B cell (primary cell): ENCODE results near the gene NBEA. TPM values are rescaled to one million over a fixed set of nuclear protein-coding genes. Genes with fewer than 3 reads are reported as not detected.

Experiments used
- ATAC-seq: fragments of 200-7000 bp; cut with Tn5 transposase; one replicate; pipeline ENCODE4 v1.10.0; 2021; ENCODE audit warnings: low read depth, mild to moderate bottlenecking, moderate number of reproducible peaks, moderate library complexity
- CTCF ChIA-PET: fragments of 350-600 bp; sonication (Branson Sonifier 250); formaldehyde crosslinking; loops from one replicate; lab custom pipeline; 2021; ENCODE audit warnings: antibody characterized with exemption, inconsistent platforms; lab: Charles Lee
- POLR2A ChIA-PET: fragments of 350-600 bp; sonication (Branson Sonifier 250); formaldehyde crosslinking; loops from one replicate; lab custom pipeline; 2021; ENCODE audit warnings: antibody characterized with exemption; lab: Charles Lee
- DNase-seq: peaks from one replicate; pipeline ENCODE4 v3.0.0; 2013
- H2AFZ ChIP-seq: 2 replicates; pipeline ENCODE4 v1.6.1; 2012; ENCODE audit warnings: mild to moderate bottlenecking, low read depth, low read length; ENCODE audit not compliant: insufficient read depth, poor library complexity, severe bottlenecking
- H3K27ac ChIP-seq, 2 donors: 1 replicate in 1 of 2; 2 replicates in 1 of 2; pipeline ENCODE4 v1.5.1; 2012 to 2013; ENCODE audit warnings: low read length in 2 of 2, mild to moderate bottlenecking in 2 of 2, moderate library complexity in 1 of 2
- H3K27me3 ChIP-seq, 4 experiments: fragments of 200-600 bp in 1 of 4; sonication (generic) in 1 of 4; replicated peaks in 1 of 4; 1 replicate in 2 of 4; 2 replicates in 2 of 4; pipeline versions ENCODE4 v1.6.1 to v1.7.0; 2013 to 2016; ENCODE audit warnings: low read length in 3 of 4, mild to moderate bottlenecking in 2 of 4, mixed read lengths in 1 of 4, moderate library complexity in 1 of 4; ENCODE audit not compliant: insufficient read depth in 4 of 4, control insufficient read depth in 3 of 4; ENCODE audit errors: control extremely low read depth in 1 of 4
- H3K36me3 ChIP-seq, 2 experiments: replicated peaks in 1 of 2; 1 replicate in 1 of 2; 2 replicates in 1 of 2; pipeline versions ENCODE4 v1.6.1 to v1.7.1; 2013; ENCODE audit warnings: low read length in 1 of 2; ENCODE audit not compliant: insufficient read depth in 2 of 2, control insufficient read depth in 1 of 2; ENCODE audit errors: control extremely low read depth in 1 of 2, extremely low read depth in 1 of 2
- H3K4me1 ChIP-seq, 2 donors: fragments of 200-600 bp in 1 of 2; sonication (generic) in 1 of 2; 1 replicate in 1 of 2; 2 replicates in 1 of 2; pipeline versions ENCODE4 v1.5.1 to v1.6.1; 2013 to 2017; ENCODE audit warnings: low read length in 2 of 2; ENCODE audit not compliant: control insufficient read depth in 2 of 2, insufficient read depth in 2 of 2
- H3K4me2 ChIP-seq: replicated peaks from 2 replicates; pipeline ENCODE3; 2012; ENCODE audit warnings: mild to moderate bottlenecking, low read depth, low read length; ENCODE audit not compliant: poor library complexity, severe bottlenecking
- H3K4me3 ChIP-seq, 5 experiments: fragments of 200-600 bp in 1 of 5; sonication (generic) in 1 of 5; 1 replicate in 3 of 5; 2 replicates in 2 of 5; pipeline versions ENCODE4 v1.5.1 to v1.7.0; 2011 to 2016; ENCODE audit warnings: low read length in 4 of 5, mild to moderate bottlenecking in 4 of 5, low read depth in 2 of 5, control low read depth in 1 of 5, moderate library complexity in 1 of 5; ENCODE audit not compliant: insufficient read depth in 1 of 5; ENCODE audit errors: control extremely low read depth in 1 of 5, extremely low read depth in 1 of 5
- H3K79me2 ChIP-seq: fragments of 200-600 bp; sonication (generic); one replicate; pipeline ENCODE4 v1.6.0; 2016; ENCODE audit warnings: low read length; ENCODE audit not compliant: control insufficient read depth, insufficient read depth
- H3K9ac ChIP-seq: fragments of 200-600 bp; sonication (generic); 2 replicates; pipeline ENCODE4 v1.6.1; 2017; ENCODE audit warnings: mild to moderate bottlenecking, low read length, moderate library complexity
- H3K9me3 ChIP-seq, 3 donors: one replicate each; pipeline versions ENCODE4 v1.6.1 to v1.7.1; 2013; ENCODE audit warnings: low read length in 2 of 3; ENCODE audit not compliant: control insufficient read depth in 2 of 3, insufficient read depth in 1 of 3; ENCODE audit errors: control extremely low read depth in 1 of 3
- H4K20me1 ChIP-seq: 2 replicates; pipeline ENCODE4 v1.6.0; 2012; ENCODE audit warnings: mild to moderate bottlenecking, low read length; ENCODE audit not compliant: insufficient read depth, control insufficient read depth, poor library complexity, severe bottlenecking
- H3K27ac Mint-ChIP-seq: one replicate; pipeline ENCODE4 v1.8.0; 2021; ENCODE audit warnings: mixed read lengths
- H3K27me3 Mint-ChIP-seq: one replicate; pipeline ENCODE4 v1.8.0; 2021; ENCODE audit warnings: mixed read lengths
- H3K4me1 Mint-ChIP-seq: one replicate; pipeline ENCODE4 v1.8.0; 2021; ENCODE audit warnings: mixed read lengths
- H3K4me3 Mint-ChIP-seq: one replicate; pipeline ENCODE4 v1.8.0; 2021; ENCODE audit warnings: mixed read lengths
- H3K9me3 Mint-ChIP-seq: one replicate; pipeline ENCODE4 v1.8.0; 2022; ENCODE audit warnings: mixed read lengths; ENCODE audit not compliant: insufficient read depth
- EZH2 ChIP-seq: IDR thresholded peaks from 2 replicates; pipeline ENCODE4 v1.6.1; 2012; ENCODE audit warnings: borderline replicate concordance, low read depth, mild to moderate bottlenecking, moderate library complexity, low read length; ENCODE audit not compliant: insufficient read depth, poor library complexity, severe bottlenecking
- WGBS: methylation state at CpG from one replicate; pipeline ENCODE4 v1.1.5; 2013; ENCODE audit warnings: missing lambda C conversion rate; ENCODE audit not compliant: insufficient coverage; 5-methylcytosine and 5-hydroxymethylcytosine counted together
- intact Hi-C: fragments of 100-400 bp; cut with micrococcal nuclease; formaldehyde crosslinking; loops from one replicate; pipeline ENCODE4 v1.10.0; 2022
- polyA plus RNA-seq: library from polyadenylated mRNA; depleted of rRNA; stranded (reverse); fragments of >200 nt; gene quantifications from 2 replicates; pipeline ENCODE4 v1.2.3, GENCODE V29; 2012
- total RNA-seq, 2 donors: library from RNA; stranded (reverse); fragments of 120-200 nt in 1 of 2; gene quantifications; 1 replicate in 1 of 2; 2 replicates in 1 of 2; pipeline versions ENCODE4 v1.2.3 to v1.2.4, GENCODE V29; 2013 to 2022
- TF ChIP-seq, protein P1 (sequence below): fragments of 200-600 bp; IDR thresholded peaks from one replicate; pipeline ENCODE4 v1.8.0; 2022; ENCODE audit warnings: antibody characterized with exemption, mild to moderate bottlenecking

The NBEA gene
- total and polyA plus RNA-seq, 2 donors (not counting 1 experiment from before 2014, with no cell fraction given), result 1.5 to 10.7 TPM

DNA sequence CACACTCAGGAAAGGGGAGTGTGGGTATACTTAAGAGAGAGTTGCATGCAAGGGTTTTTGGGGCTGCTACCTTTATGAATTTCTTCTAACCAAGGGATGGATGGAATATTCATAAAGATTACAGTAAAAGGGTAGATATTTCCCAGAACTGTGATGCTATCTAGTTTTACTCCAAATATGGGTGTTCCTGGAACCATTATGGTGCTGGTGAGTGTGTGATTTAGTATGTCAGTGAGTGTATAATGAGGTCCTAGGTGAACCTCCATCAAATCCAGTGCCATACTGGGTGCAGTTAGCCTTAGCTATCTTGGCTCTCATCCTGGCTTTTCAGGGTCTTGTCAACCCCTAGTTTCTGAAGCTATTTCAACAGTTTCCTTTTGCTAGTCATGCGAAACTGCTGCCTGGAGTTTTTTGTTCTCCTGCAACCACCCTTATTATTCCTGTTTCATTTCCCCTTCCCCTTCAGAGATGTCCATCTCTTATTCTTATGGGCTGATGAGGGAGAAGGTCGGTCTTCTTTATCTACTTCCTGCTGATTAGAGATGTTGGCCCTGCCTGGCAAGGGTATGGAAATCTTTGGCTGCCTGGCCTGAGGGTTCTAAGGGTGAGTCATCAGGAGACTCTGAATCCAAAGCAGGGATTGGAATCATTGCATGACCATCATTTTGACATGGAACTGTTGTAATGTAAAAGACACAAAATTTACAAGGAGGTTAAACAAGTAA is 202.3 kb downstream of the NBEA start:
- H3K27ac Mint-ChIP-seq, result no peak overlapping the region
- no peak overlapping the region for H3K4me3 ChIP-seq
- no peaks in the 10 kb centered on the region for H3K4me1 ChIP-seq
- TF ChIP-seq, protein P1, sequence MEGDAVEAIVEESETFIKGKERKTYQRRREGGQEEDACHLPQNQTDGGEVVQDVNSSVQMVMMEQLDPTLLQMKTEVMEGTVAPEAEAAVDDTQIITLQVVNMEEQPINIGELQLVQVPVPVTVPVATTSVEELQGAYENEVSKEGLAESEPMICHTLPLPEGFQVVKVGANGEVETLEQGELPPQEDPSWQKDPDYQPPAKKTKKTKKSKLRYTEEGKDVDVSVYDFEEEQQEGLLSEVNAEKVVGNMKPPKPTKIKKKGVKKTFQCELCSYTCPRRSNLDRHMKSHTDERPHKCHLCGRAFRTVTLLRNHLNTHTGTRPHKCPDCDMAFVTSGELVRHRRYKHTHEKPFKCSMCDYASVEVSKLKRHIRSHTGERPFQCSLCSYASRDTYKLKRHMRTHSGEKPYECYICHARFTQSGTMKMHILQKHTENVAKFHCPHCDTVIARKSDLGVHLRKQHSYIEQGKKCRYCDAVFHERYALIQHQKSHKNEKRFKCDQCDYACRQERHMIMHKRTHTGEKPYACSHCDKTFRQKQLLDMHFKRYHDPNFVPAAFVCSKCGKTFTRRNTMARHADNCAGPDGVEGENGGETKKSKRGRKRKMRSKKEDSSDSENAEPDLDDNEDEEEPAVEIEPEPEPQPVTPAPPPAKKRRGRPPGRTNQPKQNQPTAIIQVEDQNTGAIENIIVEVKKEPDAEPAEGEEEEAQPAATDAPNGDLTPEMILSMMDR, result no peak
- no peak for TF ChIP-seq EZH2
- no peaks in the 10 kb centered on the region for H3K79me2 ChIP-seq
- H3K9me3 Mint-ChIP-seq, result no peaks in the 10 kb centered on the region
- intact Hi-C loops, result no loop called here
- ATAC-seq (no peak), DNase-seq (no peak)
- no peak overlapping the region for H3K4me2 ChIP-seq
- no peak overlapping the region for H2AFZ ChIP-seq
- no peaks in the 10 kb centered on the region for H3K27me3 Mint-ChIP-seq
- no peak overlapping the region for H3K4me3 Mint-ChIP-seq
- CTCF ChIA-PET, result no interaction called here
- H3K27me3 ChIP-seq, result no peaks in the 10 kb centered on the region
- no peaks in the 10 kb centered on the region for H3K9me3 ChIP-seq
- POLR2A ChIA-PET, result no interaction called here
- 83% methylated on average over 1 of the region's 2 CpGs for WGBS
- no peak overlapping the region for H3K9ac ChIP-seq
- no peaks in the 10 kb centered on the region for H4K20me1 ChIP-seq
- no peaks in the 10 kb centered on the region for H3K4me1 Mint-ChIP-seq
- H3K36me3 ChIP-seq, result no peaks in the 10 kb centered on the region
- no peak overlapping the region for H3K27ac ChIP-seq

DNA sequence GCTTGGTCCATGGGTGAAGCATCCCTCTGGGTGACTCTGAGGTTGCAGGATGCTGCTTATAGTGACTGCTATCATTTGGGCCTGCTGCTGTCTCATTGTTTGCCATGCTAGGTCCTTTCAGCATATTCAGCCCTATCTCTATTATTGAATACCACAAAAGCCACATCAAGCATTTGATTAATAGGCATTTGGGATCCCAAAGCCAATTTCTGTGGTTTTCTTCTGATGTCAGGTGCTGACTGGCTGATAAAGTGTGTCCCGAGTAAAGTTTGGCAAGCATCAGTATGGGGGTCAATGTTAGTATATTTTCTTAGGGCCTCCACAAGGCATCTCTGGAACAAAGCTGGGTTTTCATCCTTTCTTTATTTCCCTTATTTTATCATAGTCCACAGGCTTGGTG is 204.6 kb downstream of the NBEA start:
- H3K4me1 ChIP-seq, result no peaks in the 10 kb centered on the region
- no peaks in the 10 kb centered on the region for H3K9me3 ChIP-seq
- H3K27me3 ChIP-seq, result no peaks in the 10 kb centered on the region
- no peak for DNase-seq
- no peak overlapping the region for H3K4me3 ChIP-seq
- no peak for ATAC-seq
- Mint-ChIP-seq H3K27me3 (no peaks in the 10 kb centered on the region), H3K4me3 (no peak overlapping the region), H3K27ac (no peak overlapping the region), H3K4me1 (no peaks in the 10 kb centered on the region), H3K9me3 (no peaks in the 10 kb centered on the region)
- no peak overlapping the region for H3K27ac ChIP-seq
- CTCF ChIA-PET, result interaction anchor here (1.1 kb wide), 1 partner anchor 12 kb away, joined by 3 read pairs; no protein-coding TSS in a partner anchor
- TF ChIP-seq EZH2, result no peak
- TF ChIP-seq, protein P1, result no peak
- intact Hi-C loops, result no loop called here
- no peak overlapping the region for H3K4me2 ChIP-seq
- no peak overlapping the region for H2AFZ ChIP-seq
- no CpG with 5 or more reads among the region's 1 CpG for WGBS
- POLR2A ChIA-PET, result no interaction called here
- H3K36me3 ChIP-seq, result no peaks in the 10 kb centered on the region
- no peak overlapping the region for H3K9ac ChIP-seq
- no peaks in the 10 kb centered on the region for H4K20me1 ChIP-seq
- H3K79me2 ChIP-seq, result no peaks in the 10 kb centered on the region
